Superior temporal gyrus (tissue), 1 donor: Measurements from ENCODE around the gene TAS1R2.
"Not testable (repeated sequence)": the region's sequence is repeated elsewhere in the genome, so short reads cannot be mapped to it uniquely, and the experiment has no call there.

ENCODE experiments used
- DNase-seq: peaks from one replicate; pipeline ENCODE4 v3.0.0-alpha.2; 2016; ENCODE audit errors: extremely low spot score

The TAS1R2 gene

GRCh38 chr1:18883636-18884418, 24.4 kb upstream of the TAS1R2 start:
- peak; percentile 91 for DNase-seq

GRCh38 chr1:18883079-18883478, 23.6 kb upstream of the TAS1R2 start:
- no peak for DNase-seq

- peak; percentile 60 for DNase-seq
Observed at GRCh38 chr1:18882486-18882885, 23.0 kb upstream of the TAS1R2 start.

- no peak for DNase-seq
Observed at GRCh38 chr1:18881642-18882431, 22.4 kb upstream of the TAS1R2 start.

GRCh38 chr1:18881164-18881563, 21.7 kb upstream of the TAS1R2 start:
- no peak for DNase-seq

GRCh38 chr1:18880585-18880984, 21.1 kb upstream of the TAS1R2 start:
- no peak for DNase-seq

- DNase-seq, result no peak
Observed at GRCh38 chr1:18879791-18880309, 20.4 kb upstream of the TAS1R2 start.

GRCh38 chr1:18879215-18879790, 19.8 kb upstream of the TAS1R2 start:
- no peak for DNase-seq

- DNase-seq, result no peak
Observed at GRCh38 chr1:18878538-18879214, 19.2 kb upstream of the TAS1R2 start.

GRCh38 chr1:18877282-18877681, 17.8 kb upstream of the TAS1R2 start:
- no peak for DNase-seq

- DNase-seq, result no peak
Observed at GRCh38 chr1:18876210-18876609, 16.8 kb upstream of the TAS1R2 start.

- DNase-seq, result no peak
Observed at GRCh38 chr1:18875796-18876128, 16.3 kb upstream of the TAS1R2 start.

GRCh38 chr1:18875107-18875795, 15.8 kb upstream of the TAS1R2 start:
- DNase-seq, result peak; percentile 89

GRCh38 chr1:18874600-18874999, 15.1 kb upstream of the TAS1R2 start:
- DNase-seq, result no peak

- no peak for DNase-seq
Observed at GRCh38 chr1:18874036-18874435, 14.6 kb upstream of the TAS1R2 start.

- no peak for DNase-seq
Observed at GRCh38 chr1:18872071-18872611, 12.7 kb upstream of the TAS1R2 start.

GRCh38 chr1:18871401-18872070, 12.1 kb upstream of the TAS1R2 start:
- no peak for DNase-seq

GRCh38 chr1:18870957-18871356, 11.5 kb upstream of the TAS1R2 start:
- no peak for DNase-seq

GRCh38 chr1:18870595-18870865, 11.1 kb upstream of the TAS1R2 start:
- DNase-seq, result not testable (repeated sequence)

- no peak for DNase-seq
Observed at GRCh38 chr1:18869847-18870594, 10.6 kb upstream of the TAS1R2 start.
